PFSK-1 (cell line): ENCODE results near the gene DDX6.

Source experiments
- FOXP2 ChIP-seq: optimal IDR thresholded peaks from 2 replicates; pipeline ENCODE3; 2011; ENCODE audit warnings: borderline replicate concordance, control low read depth, inconsistent platforms; ENCODE audit not compliant: insufficient read depth; ENCODE audit errors: extremely low read length, extremely low read depth
- POLR2AphosphoS5 ChIP-seq: IDR thresholded peaks from 2 replicates; pipeline ENCODE4 v1.6.1; 2012; ENCODE audit warnings: low read depth, mild to moderate bottlenecking, control low read depth, low read length, moderate library complexity
- REST ChIP-seq, 2 experiments: IDR thresholded peaks; 2 replicates each; pipeline versions ENCODE4 v1.6.1 to v1.8.0; 2011 to 2012; ENCODE audit warnings: low read depth in 2 of 2, low read length in 2 of 2, control low read depth in 1 of 2, inconsistent platforms in 1 of 2, mild to moderate bottlenecking in 1 of 2, moderate library complexity in 1 of 2; ENCODE audit not compliant: insufficient read depth in 1 of 2
- SIN3A ChIP-seq: IDR thresholded peaks from 2 replicates; pipeline ENCODE4 v1.6.1; 2012; ENCODE audit warnings: mild to moderate bottlenecking, low read length, moderate library complexity, borderline replicate concordance; ENCODE audit not compliant: insufficient read depth
- TAF1 ChIP-seq: IDR thresholded peaks from 2 replicates; pipeline ENCODE4 v1.6.1; 2012; ENCODE audit warnings: low read length, control low read depth, borderline replicate concordance; ENCODE audit not compliant: insufficient read depth

The DDX6 gene

DNA sequence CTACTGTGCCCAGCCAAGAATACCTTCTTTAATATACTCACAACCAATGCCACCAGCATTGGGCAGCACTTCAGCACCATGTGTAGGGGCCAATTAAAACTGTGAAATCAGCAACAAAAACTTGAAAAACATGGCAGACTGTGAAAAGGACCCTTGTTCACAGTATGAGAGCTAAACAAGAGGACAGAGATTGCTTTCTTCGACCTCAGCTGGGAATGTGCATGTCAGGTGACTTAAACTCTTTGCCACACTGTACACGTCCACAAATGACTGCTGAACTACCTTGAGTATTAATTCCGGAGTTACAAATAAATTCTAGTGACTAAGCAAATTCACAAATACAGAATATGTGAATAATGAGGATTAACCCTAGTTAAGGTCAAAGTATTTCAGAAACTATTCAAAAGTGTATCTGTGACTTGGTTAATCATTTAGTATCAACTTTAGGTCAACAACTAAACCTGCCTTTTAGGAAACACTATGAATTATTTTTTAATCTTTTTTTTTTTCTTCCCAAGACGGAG, 33.0 kb downstream of the DDX6 start:
- TF ChIP-seq REST (IDR thresholded peaks at IDR 0.05; ENCODE audit: insufficient read depth in 1 of 2, low read depth in 2 of 2, low read length in 2 of 2) (no peak), POLR2AphosphoS5 (no peak), TAF1 (no peak), SIN3A (no peak), FOXP2 (no peak)

GRCh38 chr11:118752654-118753053, 38.3 kb downstream of the DDX6 start:
- TF ChIP-seq FOXP2: no peak

DNA sequence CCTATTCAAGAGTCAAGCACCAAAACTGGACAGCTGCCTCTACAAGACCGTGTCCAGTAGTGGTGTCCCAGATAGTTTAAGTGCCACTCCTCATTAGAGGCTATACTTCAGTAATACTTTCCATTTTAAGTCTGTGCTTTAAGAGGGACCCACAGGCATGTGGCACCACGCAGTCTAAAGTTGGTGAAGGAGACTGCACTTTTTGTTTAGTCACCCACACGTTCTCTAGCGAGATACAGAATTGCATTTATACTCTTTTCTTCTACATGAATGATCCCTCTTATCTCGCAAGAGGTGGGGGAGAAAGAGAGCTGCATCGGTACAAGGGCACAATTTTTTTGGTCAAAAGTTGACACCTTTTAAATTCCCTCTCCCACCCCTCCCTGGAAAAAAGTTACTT, 41.5 kb downstream of the DDX6 start:
- no peak for TF ChIP-seq REST (IDR thresholded peaks at IDR 0.05; ENCODE audit: insufficient read depth in 1 of 2, low read depth in 2 of 2, low read length in 2 of 2)
- no peak for TF ChIP-seq TAF1
- TF ChIP-seq POLR2AphosphoS5: no peak
- TF ChIP-seq SIN3A: no peak
- no peak for TF ChIP-seq FOXP2

DNA sequence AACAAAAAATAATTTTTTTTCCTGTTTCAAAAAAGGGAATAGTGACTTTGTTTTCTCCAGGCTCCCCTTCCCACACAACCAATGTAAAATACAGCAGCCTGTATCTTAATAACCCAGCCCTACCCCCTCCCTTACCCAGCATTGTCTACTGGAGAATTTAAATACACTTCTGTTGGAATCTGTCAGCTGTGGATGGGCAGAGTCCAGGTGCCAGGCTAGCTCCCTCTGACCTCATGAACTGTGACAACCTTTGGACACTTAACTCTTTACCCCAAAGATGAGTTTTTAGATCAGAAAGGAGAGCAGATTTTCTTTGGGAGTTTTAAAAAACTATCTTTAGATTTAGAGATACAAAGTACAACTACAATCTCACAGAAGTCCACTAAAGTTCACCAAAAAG, 42.9 kb downstream of the DDX6 start:
- TF ChIP-seq POLR2AphosphoS5 (no peak), SIN3A (no peak), FOXP2 (no peak), TAF1 (no peak), REST (IDR thresholded peaks at IDR 0.05; ENCODE audit: insufficient read depth in 1 of 2, low read depth in 2 of 2, low read length in 2 of 2) (no peak)

DNA sequence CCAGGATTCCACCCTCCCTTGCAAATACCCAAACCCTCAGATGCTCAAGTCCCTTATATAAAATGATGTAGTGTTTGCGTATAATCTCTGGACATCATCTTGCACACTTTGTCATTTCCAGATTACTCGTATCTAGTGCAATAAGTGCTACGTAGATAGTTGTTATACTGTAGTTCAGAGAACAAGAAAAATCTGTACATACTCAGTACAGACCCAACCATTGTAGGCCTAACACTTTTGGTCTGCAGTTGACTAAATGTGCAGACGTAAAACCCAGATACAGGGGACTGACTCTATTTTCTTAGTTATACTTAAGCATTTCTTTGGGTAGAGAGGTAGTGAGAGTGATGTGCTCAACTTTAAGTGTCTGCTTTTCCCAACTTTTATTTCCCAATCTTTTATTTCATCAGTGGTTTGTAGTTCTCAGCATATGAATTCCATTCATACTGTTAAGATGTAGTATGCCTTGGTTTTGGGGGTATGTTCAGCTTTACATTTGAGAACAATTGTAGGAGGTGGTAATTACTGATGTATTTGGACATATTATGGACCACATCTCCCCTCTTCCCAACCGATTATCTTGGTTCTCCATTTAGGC, 43.9 kb downstream of the DDX6 start:
- TF ChIP-seq POLR2AphosphoS5 (no peak; the same call in 1 of the 2 replicates), TAF1 (no peak), FOXP2 (no peak), SIN3A (no peak), REST (IDR thresholded peaks at IDR 0.05; ENCODE audit: insufficient read depth in 1 of 2, low read depth in 2 of 2, low read length in 2 of 2) (no peak)
